Transverse colon (tissue), 4 donors: ENCODE results near the gene RBP4. TPM values are rescaled to one million over a fixed set of nuclear protein-coding genes. Genes with fewer than 3 reads are reported as not detected.
A peak's percentile ranks its signal among the peaks of the same experiment; 100 is the strongest.

ENCODE experiments used
- DNase-seq: peaks from one replicate; pipeline ENCODE4 v3.0.0-alpha.2; 2019
- H3K27ac ChIP-seq, 4 donors: fragments of 200-600 bp; sonication (generic); 2 replicates each; pipeline ENCODE4 v1.5.1; 2016 to 2018; ENCODE audit warnings: inconsistent platforms in 4 of 4
- H3K27me3 ChIP-seq: fragments of 200-600 bp; sonication (generic); 2 replicates; pipeline ENCODE4 v1.5.1; 2017; ENCODE audit warnings: inconsistent platforms
- H3K36me3 ChIP-seq, 4 donors: fragments of 200-600 bp; sonication (generic); 2 replicates each; pipeline ENCODE4 v1.5.1; 2017 to 2019; ENCODE audit warnings: inconsistent platforms in 4 of 4
- H3K4me1 ChIP-seq, 4 donors: fragments of 200-600 bp; sonication (generic); 2 replicates each; pipeline ENCODE4 v1.5.1; 2017 to 2020; ENCODE audit warnings: inconsistent platforms in 4 of 4
- H3K4me3 ChIP-seq, 4 donors: fragments of 200-600 bp; sonication (generic); 1 replicate in 1 of 4; 2 replicates in 3 of 4; pipeline versions ENCODE4 v1.5.1 to v1.6.1; 2017 to 2019; ENCODE audit warnings: inconsistent platforms in 4 of 4
- H3K9me3 ChIP-seq, 2 donors: fragments of 200-600 bp; sonication (generic); 2 replicates each; pipeline ENCODE4 v1.5.1; 2017 to 2019; ENCODE audit warnings: inconsistent platforms in 2 of 2
- EP300 ChIP-seq: sonication (generic); formaldehyde crosslinking; IDR thresholded peaks from one replicate; pipeline ENCODE4 v1.6.1; 2017; ENCODE audit warnings: antibody characterized with exemption, low read depth
- POLR2A ChIP-seq: fragments of 450-650 bp; IDR thresholded peaks from one replicate; pipeline ENCODE4 v1.6.1; 2016; ENCODE audit warnings: antibody characterized with exemption, mild to moderate bottlenecking, moderate library complexity
- POLR2AphosphoS5 ChIP-seq, 3 donors: sonication (generic); formaldehyde crosslinking; IDR thresholded peaks; one replicate each; pipeline ENCODE4 v1.6.1; 2016; ENCODE audit warnings: antibody characterized with exemption in 3 of 3
- WGBS, 2 donors: methylation state at CpG; one replicate each; pipeline ENCODE4 v1.1.5; 2018; ENCODE audit warnings: low coverage in 1 of 2; 5-methylcytosine and 5-hydroxymethylcytosine counted together
- in situ Hi-C, 4 donors: fragments of 200-750 bp; cut with MboI; loops; one replicate each; pipeline versions ENCODE4 v1.15.0 to v1.15.1; 2017; ENCODE audit warnings: low sequenced_read_pairs in 3 of 4, low pct_ligation_motif_present in 1 of 4, low pct_unique_long_range_greater_than_20kb in 1 of 4
- intact Hi-C: fragments of 100-400 bp; cut with DNase I; formaldehyde crosslinking; loops from one replicate; pipeline ENCODE4 v1.15.1; 2023; ENCODE audit warnings: low total_unique reads
- total RNA-seq, 4 donors: library from RNA; depleted of rRNA; stranded (reverse); fragments of >200 nt; gene quantifications; one replicate each; pipeline ENCODE4 v1.1.0, GENCODE V29; 2016
- TF ChIP-seq, protein P1 (sequence below), 5 experiments: fragments of 200-600 bp in 3 of 5; fragments of 450-650 bp in 2 of 5; sonication (generic) in 3 of 5; IDR thresholded peaks; 1 replicate in 2 of 5; 2 replicates in 3 of 5; pipeline ENCODE4 v1.5.1; 2016 to 2017; ENCODE audit warnings: antibody characterized with exemption in 5 of 5, inconsistent platforms in 3 of 5, mild to moderate bottlenecking in 2 of 5, moderate library complexity in 1 of 5

RBP4 gene
- total RNA-seq, 4 donors from 2014 or later: 3.4 to 18.0 (median 7.1) TPM

DNA sequence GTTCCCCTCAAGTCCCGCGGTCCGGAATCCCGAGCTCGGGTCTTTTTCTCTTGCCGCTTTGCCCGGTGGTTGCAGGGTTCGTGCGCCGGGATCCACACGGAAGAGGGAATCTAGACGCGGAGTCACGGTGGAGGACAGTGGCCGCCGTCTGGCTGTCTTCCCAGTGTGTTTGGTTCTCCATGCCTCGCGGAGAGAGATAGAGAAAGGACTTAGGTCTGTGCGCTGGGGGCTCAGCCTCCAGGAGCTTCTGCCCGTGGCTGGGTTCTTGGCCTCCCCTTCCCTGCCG, 33.0 kb downstream of the RBP4 start:
- H3K4me3 ChIP-seq: peak overlapping the region in 3 of 4 donors; percentile 7 to 50 (median 36)
- H3K27me3 ChIP-seq: peaks cover 52% of the 10 kb centered on the region
- 24 to 31% methylated on average over 10 to 21 of the region's 21 CpGs for WGBS, 2 donors
- no peaks in the 10 kb centered on the region for H3K36me3 ChIP-seq
- peaks cover 0 to 24% (median 8%) of the 10 kb centered on the region in 4 donors for H3K4me1 ChIP-seq
- intact Hi-C loops: no loop called here
- in situ Hi-C loops: no loop called here
- H3K9me3 ChIP-seq: no peaks in the 10 kb centered on the region
- no peak for DNase-seq
- H3K27ac ChIP-seq: peak overlapping the region in 1 of 4 donors; percentile 15
- TF ChIP-seq, protein P1, sequence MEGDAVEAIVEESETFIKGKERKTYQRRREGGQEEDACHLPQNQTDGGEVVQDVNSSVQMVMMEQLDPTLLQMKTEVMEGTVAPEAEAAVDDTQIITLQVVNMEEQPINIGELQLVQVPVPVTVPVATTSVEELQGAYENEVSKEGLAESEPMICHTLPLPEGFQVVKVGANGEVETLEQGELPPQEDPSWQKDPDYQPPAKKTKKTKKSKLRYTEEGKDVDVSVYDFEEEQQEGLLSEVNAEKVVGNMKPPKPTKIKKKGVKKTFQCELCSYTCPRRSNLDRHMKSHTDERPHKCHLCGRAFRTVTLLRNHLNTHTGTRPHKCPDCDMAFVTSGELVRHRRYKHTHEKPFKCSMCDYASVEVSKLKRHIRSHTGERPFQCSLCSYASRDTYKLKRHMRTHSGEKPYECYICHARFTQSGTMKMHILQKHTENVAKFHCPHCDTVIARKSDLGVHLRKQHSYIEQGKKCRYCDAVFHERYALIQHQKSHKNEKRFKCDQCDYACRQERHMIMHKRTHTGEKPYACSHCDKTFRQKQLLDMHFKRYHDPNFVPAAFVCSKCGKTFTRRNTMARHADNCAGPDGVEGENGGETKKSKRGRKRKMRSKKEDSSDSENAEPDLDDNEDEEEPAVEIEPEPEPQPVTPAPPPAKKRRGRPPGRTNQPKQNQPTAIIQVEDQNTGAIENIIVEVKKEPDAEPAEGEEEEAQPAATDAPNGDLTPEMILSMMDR (IDR thresholded peaks at IDR 0.05): no peak
- TF ChIP-seq POLR2AphosphoS5 (IDR thresholded peaks at IDR 0.05) (no peak), POLR2A (no peak), EP300 (no peak)

- H3K36me3 ChIP-seq: no peaks in the 10 kb centered on the region
- WGBS, 2 donors: 12 to 21% methylated on average over 8 to 33 of the region's 33 CpGs
- peaks cover 52% of the 10 kb centered on the region for H3K27me3 ChIP-seq
- H3K9me3 ChIP-seq: no peaks in the 10 kb centered on the region
- no peak for DNase-seq
- in situ Hi-C loops: no loop called here
- intact Hi-C loops: no loop called here
- H3K4me3 ChIP-seq: peak overlapping the region in 3 of 4 donors; percentile 7 to 50 (median 36)
- TF ChIP-seq EP300 (no peak), POLR2AphosphoS5 (IDR thresholded peaks at IDR 0.05) (no peak)
- H3K4me1 ChIP-seq: peaks cover 0 to 20% (median 6%) of the 10 kb centered on the region in 4 donors
- H3K27ac ChIP-seq: peak overlapping the region in 1 of 4 donors; percentile 15
Measured at GRCh38 chr10:93567277-93568104, 33.5 kb downstream of the RBP4 start.

GRCh38 chr10:93566435-93567276, 34.4 kb downstream of the RBP4 start, which contains the start of gene FFAR4:
TSS of gene FFAR4 (plus strand) at chr10:93566665. CDS start at chr10:93566721, 56 bp downstream.
- H3K36me3 ChIP-seq: no peaks in the 10 kb centered on the region
- peaks cover 52% of the 10 kb centered on the region for H3K27me3 ChIP-seq
- peak within 1 kb of the TSS in 3 of 4 donors; percentile 7 to 50 (median 36) for H3K4me3 ChIP-seq
- H3K4me1 ChIP-seq: peaks cover 0 to 20% (median 6%) of the 10 kb centered on the region in 4 donors
- WGBS, 2 donors: 6% methylated on average over 48 of the region's 85 CpGs; no CpG with 5 or more reads in 1 of the 2 donors
- TF ChIP-seq POLR2AphosphoS5 (IDR thresholded peaks at IDR 0.05): peak in 2 of 3 donors; percentile 32 to 53
- peak; percentile 33 for TF ChIP-seq POLR2A
- TF ChIP-seq, protein P1 (IDR thresholded peaks at IDR 0.05): no peak
- TF ChIP-seq EP300: no peak
- peak within 1 kb of the TSS in 3 of 4 donors; percentile 2 to 58 (median 24) for H3K27ac ChIP-seq
- no peaks in the 10 kb centered on the region for H3K9me3 ChIP-seq
- in situ Hi-C loops: no loop called here
- intact Hi-C loops: no loop called here
- peak; percentile 58 for DNase-seq

- TF ChIP-seq POLR2AphosphoS5 (IDR thresholded peaks at IDR 0.05) (no peak), POLR2A (no peak), EP300 (no peak)
- TF ChIP-seq, protein P1 (IDR thresholded peaks at IDR 0.05): no peak
- DNase-seq: no peak
- in situ Hi-C loops: no loop called here
- Histone ChIP-seq H3K4me3 (no peak overlapping the region), H3K9me3 (no peaks in the 10 kb centered on the region), H3K36me3 (no peaks in the 10 kb centered on the region), H3K27ac (no peak overlapping the region), H3K27me3 (peaks cover 52% of the 10 kb centered on the region), H3K4me1 (peaks cover 0 to 20% (median 6%) of the 10 kb centered on the region in 4 donors)
- intact Hi-C loops: no loop called here
- 61% methylated on average over 3 of the region's 3 CpGs; no CpG with 5 or more reads in 1 of the 2 donors for WGBS, 2 donors
Measured at GRCh38 chr10:93565446-93565845, 35.6 kb downstream of the RBP4 start.
